Lower leg skin (tissue), 3 donors: ENCODE data around the gene VEZT.

ENCODE experiments used
- CTCF ChIP-seq, 3 donors: fragments of 450-650 bp; IDR thresholded peaks; one replicate each; pipeline ENCODE4 v1.5.1; 2016; ENCODE audit warnings: antibody characterized with exemption in 3 of 3, mild to moderate bottlenecking in 3 of 3, moderate library complexity in 2 of 3
- POLR2A ChIP-seq, 2 donors: fragments of 450-650 bp; IDR thresholded peaks; one replicate each; pipeline ENCODE4 v1.6.1; 2016 to 2017; ENCODE audit warnings: antibody characterized with exemption in 2 of 2, mild to moderate bottlenecking in 1 of 2, moderate library complexity in 1 of 2

- TF ChIP-seq CTCF (IDR thresholded peaks at IDR 0.05) (no peak), POLR2A (IDR thresholded peaks at IDR 0.05) (no peak)
Observed at GRCh38 chr12:95271465-95271864, 53.9 kb downstream of the VEZT start.
